HG02642 (cell line): ENCODE data around the gene PEF1.

Source experiments
- ATAC-seq: cut with Tn5 transposase; IDR thresholded peaks from one replicate; pipeline ENCODE4 v1.9.1; 2021; ENCODE audit warnings: mild to moderate bottlenecking; ENCODE audit not compliant: unreplicated experiment, poor library complexity

Gene PEF1

DNA sequence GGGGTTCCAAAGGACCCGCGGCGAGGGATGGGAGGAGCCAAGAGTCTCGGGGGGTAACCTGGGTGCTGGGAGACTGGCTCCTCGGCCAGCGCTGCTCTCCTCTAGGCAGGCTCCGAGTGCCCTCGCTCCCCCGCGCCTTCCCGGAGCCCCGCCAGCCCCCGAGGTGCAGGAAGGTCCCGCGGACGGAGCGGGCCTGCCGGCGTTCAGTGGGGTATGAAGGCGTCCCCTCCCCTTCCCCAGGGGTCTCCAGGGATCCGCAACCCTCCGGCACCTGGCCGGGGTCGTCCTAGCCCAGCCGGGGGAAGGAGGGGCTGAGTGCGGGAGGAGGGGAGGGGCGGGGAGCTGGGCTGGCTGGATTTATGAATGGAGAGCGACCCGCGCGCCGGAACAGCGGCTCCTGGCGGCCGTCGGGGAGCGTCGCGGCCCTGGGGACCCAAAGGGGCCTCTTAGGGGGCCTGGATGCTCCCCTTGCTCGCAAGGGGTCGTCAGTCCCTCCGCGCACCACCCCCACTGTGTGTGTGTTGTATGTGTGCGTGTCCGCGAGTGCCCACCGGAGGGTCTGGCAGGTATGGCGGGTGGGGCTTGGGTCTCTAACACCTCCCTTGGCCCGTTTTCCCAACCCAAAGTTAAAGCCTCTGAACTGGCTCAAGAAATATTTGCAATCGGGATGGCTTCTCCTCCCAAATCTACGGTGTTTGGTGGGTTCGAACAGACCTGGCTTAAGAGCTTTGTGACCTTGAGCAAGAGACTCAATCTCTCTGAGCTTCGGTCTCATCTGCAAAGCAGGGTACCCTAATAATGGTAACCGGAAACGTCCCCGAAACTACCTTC is 26.5 kb downstream of the PEF1 start:
- no peak for ATAC-seq

DNA sequence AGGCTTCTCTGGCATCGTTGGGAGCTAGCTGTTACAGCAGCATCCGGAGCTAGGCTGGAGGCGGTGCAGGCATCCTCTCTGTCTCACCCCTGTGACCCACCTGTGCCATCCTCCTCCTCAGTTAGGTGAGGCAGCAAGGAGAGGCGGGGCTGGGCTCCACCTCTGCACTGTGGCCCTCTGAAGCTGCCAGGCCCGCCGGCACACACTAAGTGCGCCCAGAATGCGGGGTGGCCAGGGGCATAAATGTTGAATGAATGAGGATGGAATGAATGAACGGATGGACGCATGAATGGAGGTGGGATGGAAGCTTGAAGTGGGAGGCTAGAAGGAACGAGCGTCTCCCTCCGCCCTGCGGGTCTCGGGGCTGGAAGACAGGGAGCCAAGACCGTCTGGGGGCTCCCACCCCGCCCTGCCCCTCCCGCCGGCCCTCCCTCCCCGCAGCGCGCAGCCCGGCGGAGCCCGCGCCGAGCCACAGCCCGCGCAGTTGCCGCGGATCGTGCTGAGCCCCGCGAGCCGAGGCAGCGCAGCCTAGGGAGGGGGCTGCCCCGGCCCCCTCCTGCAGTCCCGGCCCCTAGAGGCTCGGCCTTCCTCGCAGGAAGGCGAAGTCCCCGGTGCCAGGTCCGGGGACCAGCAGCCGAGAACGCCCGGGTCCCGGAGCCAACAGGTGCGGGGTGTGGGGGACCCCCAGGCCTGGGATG is 27.3 kb downstream of the PEF1 start, which contains the start of gene HCRTR1:
TSS of gene HCRTR1 (plus strand) at position 472 of the 698 bp plus-strand sequence. CDS start 1,504 bp downstream, outside the sequence.
- ATAC-seq, result no peak

DNA sequence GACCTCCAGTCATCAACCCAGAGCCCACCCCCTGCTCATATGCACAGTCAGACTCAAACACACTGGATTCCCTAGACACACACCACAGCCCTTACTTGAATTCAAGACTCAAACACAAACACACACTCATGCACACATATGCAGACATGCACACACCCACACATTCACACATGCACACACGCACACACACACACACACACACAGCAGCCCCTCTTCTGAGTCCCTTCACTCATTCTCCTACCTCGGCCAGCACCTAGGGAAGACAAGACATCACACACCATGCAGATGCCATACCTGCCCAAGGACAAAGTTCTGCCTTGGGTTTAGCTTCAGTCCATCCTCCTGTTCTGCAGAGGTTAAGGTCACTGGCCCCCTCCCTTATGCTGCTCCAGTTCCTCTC is 28.7 kb downstream of the PEF1 start:
- no peak for ATAC-seq

DNA sequence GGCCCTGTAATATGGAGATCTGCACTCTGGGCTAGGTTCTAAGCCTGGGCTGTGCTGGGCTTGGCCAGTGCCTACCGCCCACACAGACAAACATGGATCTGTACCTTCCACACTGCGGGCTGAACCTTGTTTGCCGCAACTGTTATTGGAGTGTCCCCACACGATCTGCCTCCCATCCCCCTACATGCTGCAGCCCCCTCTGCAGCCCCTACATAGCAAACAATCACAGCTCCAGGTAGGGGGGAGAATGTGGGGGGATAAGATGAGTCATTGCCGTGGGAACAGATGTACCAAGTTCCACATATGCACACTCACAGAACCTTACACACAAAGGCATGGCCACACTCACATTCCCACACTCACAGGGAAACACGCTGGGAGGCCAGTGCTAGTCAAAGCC is 29.3 kb downstream of the PEF1 start:
- ATAC-seq, result no peak

GRCh38 chr1:31614414-31615005 is 30.2 kb downstream of the PEF1 start:
- no peak for ATAC-seq

DNA sequence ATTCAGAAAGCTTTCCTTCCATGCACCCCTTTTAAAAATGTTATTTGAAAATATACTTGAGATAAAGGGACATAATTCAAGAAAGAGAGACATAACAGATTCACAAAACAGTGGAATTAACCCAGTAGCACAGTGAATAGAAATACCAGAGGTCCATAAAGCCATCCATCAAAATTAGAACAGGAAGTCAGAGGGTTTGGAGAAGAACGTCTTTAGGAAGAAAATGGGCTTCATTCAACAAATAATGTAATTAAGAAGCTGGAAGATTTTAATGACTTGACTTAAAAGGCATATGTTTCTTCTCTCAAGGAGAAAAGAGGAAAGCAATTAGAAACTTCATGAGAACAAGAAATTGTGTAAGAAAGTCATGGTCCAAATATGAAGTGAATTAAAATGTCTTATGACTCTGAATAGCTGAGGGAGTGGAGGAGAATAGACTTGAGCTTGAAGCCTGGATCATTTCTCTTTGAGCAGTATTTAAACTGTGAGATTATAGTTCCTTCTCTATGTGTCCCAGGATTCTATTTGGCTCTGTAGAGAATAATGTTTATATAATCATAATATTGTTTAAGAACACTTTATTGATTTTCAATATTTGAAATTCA is 35.1 kb downstream of the PEF1 start:
- ATAC-seq, result no peak

GRCh38 chr1:31607360-31607759 is 37.3 kb downstream of the PEF1 start:
- ATAC-seq, result no peak

GRCh38 chr1:31605908-31606427 is 38.7 kb downstream of the PEF1 start:
- ATAC-seq, result peak; percentile 79

GRCh38 chr1:31602081-31602480 is 42.6 kb downstream of the PEF1 start:
- no peak for ATAC-seq

GRCh38 chr1:31600641-31601040 is 44.0 kb downstream of the PEF1 start:
- ATAC-seq, result no peak

DNA sequence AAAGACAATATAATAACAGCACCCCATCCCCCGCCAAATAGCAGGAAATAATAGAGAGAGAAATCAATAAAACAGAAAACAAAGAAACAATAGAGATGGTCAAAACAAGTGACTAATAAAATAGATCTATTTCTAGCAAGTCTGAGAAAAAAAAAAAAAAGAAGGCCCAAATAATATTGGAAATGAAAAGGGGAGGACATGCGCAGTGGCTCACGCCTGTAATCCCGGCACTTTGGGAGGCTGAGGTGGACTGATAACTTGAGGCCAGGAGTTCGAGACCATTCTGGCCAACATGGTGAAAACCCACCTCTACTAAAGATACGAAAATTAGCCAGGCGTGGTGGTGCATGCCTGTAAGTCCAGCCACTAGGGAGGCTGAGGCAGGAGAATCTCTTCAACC is 45.7 kb downstream of the PEF1 start:
- ATAC-seq, result no peak

- no peak for ATAC-seq
Measured at GRCh38 chr1:31596737-31597097, 48.0 kb downstream of the PEF1 start.

DNA sequence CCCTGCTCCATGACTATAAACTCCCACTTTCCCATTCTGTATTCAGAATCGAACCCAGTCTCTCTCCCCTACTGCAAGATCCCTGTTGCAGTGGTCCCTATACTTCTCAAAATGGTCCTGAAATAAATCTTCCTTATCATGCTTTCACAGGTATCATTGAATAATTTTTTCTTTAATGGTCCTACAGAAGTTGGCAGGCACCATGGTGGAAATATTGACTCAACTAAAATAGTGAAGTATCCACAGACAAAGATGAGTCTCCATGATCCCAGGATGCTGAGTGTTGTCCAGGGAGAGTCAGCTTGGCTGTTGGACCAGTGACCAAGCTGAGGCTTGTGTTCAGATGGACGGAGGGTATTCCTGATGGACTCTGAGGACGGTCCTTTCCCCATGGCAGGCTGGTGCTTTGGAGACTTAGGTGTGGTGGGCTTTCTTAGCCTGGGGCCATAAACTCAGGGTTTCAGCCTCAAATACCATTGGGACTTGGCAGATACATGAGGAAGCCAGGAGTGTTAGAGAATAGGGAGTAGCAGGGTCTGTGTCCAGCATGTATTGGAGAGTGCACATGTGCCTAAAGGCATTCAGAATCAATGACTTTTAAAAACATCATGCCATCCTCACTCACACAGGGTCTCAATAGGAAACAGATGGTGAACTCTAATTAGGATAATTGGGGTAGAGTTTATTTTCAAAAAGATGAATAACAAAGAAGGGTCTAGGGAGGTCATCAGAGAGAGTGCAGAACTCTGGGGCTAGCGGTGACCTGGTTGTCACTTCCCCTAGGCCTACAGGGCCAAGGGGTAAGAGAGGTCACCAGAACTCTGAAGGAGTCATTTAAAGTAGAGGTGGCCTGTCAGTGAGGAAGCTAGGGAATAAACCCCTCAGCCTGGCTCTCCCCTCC is 48.6 kb downstream of the PEF1 start:
- ATAC-seq, result no peak

- ATAC-seq, result no peak
Measured at GRCh38 chr1:31593770-31594632, 50.7 kb downstream of the PEF1 start.

DNA sequence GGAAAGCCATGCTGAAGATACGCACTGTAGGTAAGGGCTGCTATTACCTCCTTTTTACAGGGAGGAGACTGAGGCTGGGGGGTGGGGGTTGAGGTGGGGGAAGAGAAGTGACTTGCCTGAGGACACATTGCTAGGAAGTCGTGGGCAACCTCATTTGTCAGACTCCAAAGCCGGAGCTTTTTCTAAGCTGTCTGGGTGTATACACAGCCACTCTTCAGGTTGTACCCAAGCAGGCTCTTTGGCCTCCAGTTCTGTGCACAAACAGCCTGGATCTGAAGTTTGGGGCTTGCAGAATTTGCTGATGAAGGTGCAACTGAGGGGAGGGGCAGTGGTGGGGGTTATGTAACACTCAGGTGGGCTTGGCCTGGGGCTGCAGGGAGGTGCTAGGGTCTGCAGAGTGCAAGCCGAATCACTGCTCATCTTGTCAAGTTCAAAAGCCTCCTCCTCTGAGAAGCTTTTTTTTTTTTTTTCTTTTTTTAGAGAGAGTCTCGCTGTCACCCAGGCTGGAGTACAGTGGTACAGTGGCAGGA is 51.5 kb downstream of the PEF1 start:
- no peak for ATAC-seq

DNA sequence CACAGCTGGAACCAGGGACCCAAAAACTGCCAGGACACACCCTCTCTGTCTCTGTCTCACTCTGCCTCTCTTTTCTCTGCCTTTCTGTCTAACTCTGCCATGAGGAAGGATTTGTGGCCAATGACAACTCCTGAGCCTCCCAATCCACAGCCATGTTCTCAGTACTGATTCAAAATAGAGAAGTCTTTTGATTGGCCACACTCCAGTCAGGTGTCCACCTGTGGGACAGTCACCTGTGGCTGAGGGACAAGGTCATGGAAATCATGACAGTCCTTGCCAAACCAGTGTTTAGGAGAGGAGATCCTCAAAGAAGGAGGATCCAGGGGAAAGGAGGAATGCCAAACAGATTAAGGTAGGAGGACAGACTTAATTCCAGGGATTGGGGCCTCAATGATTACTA is 52.5 kb downstream of the PEF1 start:
- no peak for ATAC-seq

GRCh38 chr1:31591425-31592093 is 53.1 kb downstream of the PEF1 start:
- no peak for ATAC-seq
